Activated T-cell treated with anti-CD3 and anti-CD28 coated beads, Interleukin-2, amount 50 U/mL, for 4 hours (primary cell): ENCODE measurements around the gene MBD3L4. TPM values are rescaled to one million over a fixed set of nuclear protein-coding genes. Genes with fewer than 3 reads are reported as not detected.
"Not testable (repeated sequence)": the region's sequence is repeated elsewhere in the genome, so short reads cannot be mapped to it uniquely, and the experiment has no call there.

Source experiments
- ATAC-seq, 2 donors: fragments of 200-7000 bp; cut with Tn5 transposase; one replicate each; pipeline ENCODE4 v1.10.0; 2021
- DNase-seq: peaks from one replicate; pipeline ENCODE4 v3.0.0-alpha.2; 2020
- H3K27me3 Mint-ChIP-seq: one replicate; pipeline ENCODE4 v1.8.0; 2021; ENCODE audit warnings: low read depth, mixed read lengths
- H3K36me3 Mint-ChIP-seq: one replicate; pipeline ENCODE4 v1.8.0; 2022; ENCODE audit warnings: mixed read lengths; ENCODE audit not compliant: insufficient read depth
- H3K4me1 Mint-ChIP-seq: one replicate; pipeline ENCODE4 v1.8.0; 2021; ENCODE audit warnings: low read depth, mixed read lengths
- H3K4me3 Mint-ChIP-seq: one replicate; pipeline ENCODE4 v1.8.0; 2021; ENCODE audit warnings: mild to moderate bottlenecking, moderate library complexity, mixed read lengths
- H3K9me3 Mint-ChIP-seq: one replicate; pipeline ENCODE4 v1.8.0; 2021; ENCODE audit warnings: mixed read lengths
- total RNA-seq, 3 donors: library from RNA; stranded (reverse); gene quantifications; one replicate each; pipeline ENCODE4 v1.2.1, GENCODE V29; 2021

MBD3L4 gene
- total RNA-seq, 3 donors from 2014 or later: not detected

DNA sequence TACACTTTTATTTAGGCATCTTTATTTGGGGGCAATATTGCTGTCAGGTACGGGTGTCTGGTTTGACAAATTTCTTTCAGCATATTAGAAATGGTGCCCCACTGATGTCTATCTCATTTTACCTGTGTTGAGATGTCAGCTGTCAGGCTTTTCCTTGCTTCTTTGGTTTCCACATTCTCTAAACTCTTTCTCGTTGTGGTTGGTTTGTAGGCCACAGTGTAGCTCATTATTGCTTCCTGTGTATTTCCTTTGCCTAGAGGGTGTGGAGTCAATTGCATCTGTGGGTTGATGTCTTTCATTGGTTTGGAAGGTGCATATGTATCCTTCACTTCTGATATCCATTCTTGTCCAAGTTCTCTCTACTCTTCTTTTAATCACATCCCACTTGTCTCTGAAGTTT lies 20.0 kb upstream of the MBD3L4 start:
- not testable (repeated sequence) for H3K27me3 Mint-ChIP-seq, DNase-seq, H3K9me3 Mint-ChIP-seq, H3K4me1 Mint-ChIP-seq, ATAC-seq, H3K4me3 Mint-ChIP-seq, H3K36me3 Mint-ChIP-seq

DNA sequence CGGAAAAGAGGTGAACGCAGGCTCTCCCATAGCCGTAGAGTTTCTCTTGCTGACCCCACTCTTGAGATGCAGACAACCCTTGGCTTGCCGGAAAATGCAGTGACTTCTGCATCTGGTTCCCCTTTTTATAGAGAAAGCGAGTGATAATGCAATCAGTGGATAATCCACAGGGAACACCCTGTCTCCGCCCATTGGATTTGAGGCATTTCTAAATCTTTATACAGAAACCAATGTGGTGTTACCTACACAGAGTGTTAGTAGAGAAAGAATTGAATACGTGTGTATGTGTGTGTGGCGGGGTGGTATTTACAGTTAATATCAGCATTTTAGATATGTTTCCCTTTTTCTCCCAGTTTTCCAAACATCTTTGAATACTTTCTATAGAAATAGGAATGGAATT lies 18.6 kb upstream of the MBD3L4 start, which contains the start of gene MBD3L3:
TSS of gene MBD3L3 (minus strand) at position 101 of the 400 bp plus-strand sequence. CDS start at position 30, 71 bp downstream.
- H3K9me3 Mint-ChIP-seq, H3K27me3 Mint-ChIP-seq, H3K4me1 Mint-ChIP-seq, H3K36me3 Mint-ChIP-seq, H3K4me3 Mint-ChIP-seq, DNase-seq, ATAC-seq: not testable (repeated sequence)

DNA sequence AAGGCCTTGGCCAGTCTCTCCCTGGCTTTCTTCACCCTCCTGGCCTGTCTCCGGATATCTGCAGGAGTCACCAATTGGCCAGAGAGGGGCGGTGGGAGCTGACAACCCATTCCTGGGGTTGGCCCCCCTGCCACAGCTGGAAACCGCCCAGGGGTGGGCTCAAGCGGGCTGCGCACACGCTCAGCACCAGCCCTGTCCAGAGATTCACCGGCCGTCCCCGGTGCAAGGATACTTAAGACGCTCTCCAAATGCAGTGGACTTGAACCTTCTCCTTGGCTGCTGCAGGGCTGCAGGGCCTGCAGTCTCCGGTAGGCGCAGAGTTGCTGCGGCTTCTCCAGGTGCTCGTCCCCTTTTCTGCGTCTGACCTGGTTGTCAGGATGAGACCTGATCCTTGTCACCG lies 16.4 kb upstream of the MBD3L4 start:
- H3K4me1 Mint-ChIP-seq, ATAC-seq, H3K9me3 Mint-ChIP-seq, H3K36me3 Mint-ChIP-seq, H3K27me3 Mint-ChIP-seq, H3K4me3 Mint-ChIP-seq, DNase-seq: not testable (repeated sequence)

DNA sequence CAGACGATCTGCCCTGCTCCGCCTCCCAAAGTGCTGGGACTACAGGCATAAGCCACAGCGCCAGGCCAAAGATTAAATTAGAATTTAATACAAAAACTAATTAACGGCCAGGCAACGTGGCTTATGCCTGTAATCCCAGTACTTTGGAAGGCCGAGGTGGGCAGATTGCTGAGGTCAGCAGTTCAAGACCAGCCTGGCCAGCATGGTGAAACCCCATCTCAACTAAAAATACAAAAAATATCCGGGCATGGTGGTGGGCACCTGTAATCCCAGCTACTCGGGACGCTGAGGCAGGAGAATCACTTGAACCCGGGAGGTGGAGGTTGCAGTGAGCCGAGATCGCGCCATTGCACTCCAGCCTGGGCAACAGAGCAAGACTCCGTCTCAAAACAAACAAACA lies 15.7 kb upstream of the MBD3L4 start:
- H3K9me3 Mint-ChIP-seq, ATAC-seq, H3K4me1 Mint-ChIP-seq, H3K27me3 Mint-ChIP-seq, H3K4me3 Mint-ChIP-seq, DNase-seq, H3K36me3 Mint-ChIP-seq: not testable (repeated sequence)

DNA sequence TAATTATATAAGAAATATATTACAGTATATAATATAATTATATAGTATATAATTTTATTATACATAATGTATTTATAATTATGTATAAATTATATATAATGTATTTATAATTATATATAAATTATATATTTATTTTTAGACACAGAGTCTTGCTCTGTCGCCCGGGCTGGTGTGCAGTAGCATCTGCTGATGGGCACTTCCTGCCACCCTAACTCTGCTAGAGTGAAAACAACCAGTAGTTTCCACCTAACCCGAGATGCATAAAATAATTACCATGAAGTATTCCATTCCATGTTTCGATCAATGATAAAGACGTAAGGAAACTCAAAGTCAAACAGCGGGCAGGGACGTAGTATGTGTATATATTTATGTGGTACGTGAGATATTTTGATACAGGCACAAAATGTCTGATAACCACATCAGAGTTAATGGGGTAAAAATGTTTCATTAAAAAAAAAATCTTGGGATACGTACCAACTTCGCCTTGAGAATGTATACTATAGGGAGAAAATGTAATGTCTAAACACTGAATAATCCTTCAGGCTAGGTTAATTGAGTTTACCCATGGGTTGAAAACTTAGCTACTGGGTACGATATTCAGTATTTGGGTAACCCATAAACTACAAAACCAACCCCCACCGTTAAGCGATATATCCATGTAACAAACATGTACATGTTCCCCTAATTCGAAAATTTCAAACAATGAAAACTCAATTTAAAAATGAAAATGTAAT lies 14.8 kb upstream of the MBD3L4 start:
- H3K9me3 Mint-ChIP-seq, H3K36me3 Mint-ChIP-seq, H3K4me1 Mint-ChIP-seq, ATAC-seq, DNase-seq, H3K27me3 Mint-ChIP-seq, H3K4me3 Mint-ChIP-seq: not testable (repeated sequence)

DNA sequence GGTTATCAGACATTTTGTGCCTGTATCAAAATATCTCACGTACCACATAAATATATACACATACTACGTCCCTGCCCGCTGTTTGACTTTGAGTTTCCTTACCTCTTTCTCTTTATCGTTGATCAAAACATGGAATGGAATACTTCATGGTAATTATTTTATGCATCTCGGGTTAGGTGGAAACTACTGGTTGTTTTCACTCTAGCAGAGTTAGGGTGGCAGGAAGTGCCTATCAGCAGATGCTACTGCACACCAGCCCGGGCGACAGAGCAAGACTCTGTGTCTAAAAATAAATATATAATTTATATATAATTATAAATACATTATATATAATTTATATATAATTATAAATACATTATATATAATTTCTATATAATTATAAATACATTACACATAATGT lies 12.9 kb upstream of the MBD3L4 start:
- H3K4me3 Mint-ChIP-seq, DNase-seq: not testable (repeated sequence)

DNA sequence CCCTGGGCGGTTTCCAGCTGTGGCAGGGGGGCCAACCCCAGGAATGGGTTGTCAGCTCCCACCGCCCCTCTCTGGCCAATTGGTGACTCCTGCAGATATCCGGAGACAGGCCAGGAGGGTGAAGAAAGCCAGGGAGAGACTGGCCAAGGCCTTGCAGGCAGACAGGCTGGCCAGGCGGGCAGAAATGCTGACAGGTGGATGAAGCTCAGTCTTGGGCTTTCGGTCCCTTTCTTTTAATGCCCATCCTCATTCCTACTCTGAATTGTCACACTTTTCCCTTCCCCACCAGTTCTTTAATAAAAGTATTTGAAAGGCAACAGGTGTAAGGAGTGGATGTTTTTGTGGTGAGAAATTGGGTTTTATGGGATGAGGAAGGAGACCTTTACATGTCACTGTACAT lies 11.4 kb upstream of the MBD3L4 start:
- not testable (repeated sequence) for ATAC-seq, H3K27me3 Mint-ChIP-seq, H3K4me3 Mint-ChIP-seq, DNase-seq, H3K36me3 Mint-ChIP-seq, H3K9me3 Mint-ChIP-seq, H3K4me1 Mint-ChIP-seq

More for the DNA sequence above, 12.9 kb upstream of the MBD3L4 start:
- not testable (repeated sequence) for H3K27me3 Mint-ChIP-seq, H3K9me3 Mint-ChIP-seq, H3K4me1 Mint-ChIP-seq, ATAC-seq, H3K36me3 Mint-ChIP-seq

DNA sequence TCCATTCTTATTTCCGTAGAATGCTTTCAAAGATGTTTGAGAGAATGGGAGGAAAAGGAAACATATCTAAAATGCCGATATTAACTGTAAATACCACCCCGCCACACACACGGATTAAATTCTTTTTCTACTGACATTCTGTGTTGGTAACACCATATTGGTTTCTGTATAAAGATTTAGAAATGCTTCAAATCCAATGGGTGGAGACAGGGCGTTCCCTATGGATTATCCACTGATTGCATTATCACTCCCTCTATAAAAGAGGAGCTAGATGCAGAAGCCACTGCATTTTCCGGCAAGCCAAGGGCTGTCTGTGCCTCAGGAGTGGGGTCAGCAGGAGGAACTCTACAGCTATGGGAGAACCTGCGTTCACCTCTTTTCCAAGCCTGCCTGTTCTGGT lies 9.0 kb upstream of the MBD3L4 start, which contains the start of gene MBD3L2:
TSS of gene MBD3L2 (plus strand) at position 301 of the 400 bp plus-strand sequence. CDS start at position 354, 53 bp downstream.
- H3K4me1 Mint-ChIP-seq, H3K4me3 Mint-ChIP-seq, DNase-seq, H3K36me3 Mint-ChIP-seq, H3K27me3 Mint-ChIP-seq, ATAC-seq, H3K9me3 Mint-ChIP-seq: not testable (repeated sequence)

DNA sequence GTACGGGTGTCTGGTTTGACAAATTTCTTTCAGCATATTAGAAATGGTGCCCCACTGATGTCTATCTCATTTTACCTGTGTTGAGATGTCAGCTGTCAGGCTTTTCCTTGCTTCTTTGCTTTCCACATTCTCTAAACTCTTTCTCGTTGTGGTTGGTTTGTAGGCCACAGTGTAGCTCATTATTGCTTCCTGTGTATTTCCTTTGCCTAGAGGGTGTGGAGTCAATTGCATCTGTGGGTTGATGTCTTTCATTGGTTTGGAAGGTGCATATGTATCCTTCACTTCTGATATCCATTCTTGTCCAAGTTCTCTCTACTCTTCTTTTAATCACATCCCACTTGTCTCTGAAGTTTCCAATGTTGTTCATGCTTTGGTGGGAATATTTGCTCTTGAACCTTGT lies 1.6 kb upstream of the MBD3L4 start:
- not testable (repeated sequence) for DNase-seq, H3K4me3 Mint-ChIP-seq, H3K36me3 Mint-ChIP-seq, H3K27me3 Mint-ChIP-seq, ATAC-seq, H3K9me3 Mint-ChIP-seq, H3K4me1 Mint-ChIP-seq

DNA sequence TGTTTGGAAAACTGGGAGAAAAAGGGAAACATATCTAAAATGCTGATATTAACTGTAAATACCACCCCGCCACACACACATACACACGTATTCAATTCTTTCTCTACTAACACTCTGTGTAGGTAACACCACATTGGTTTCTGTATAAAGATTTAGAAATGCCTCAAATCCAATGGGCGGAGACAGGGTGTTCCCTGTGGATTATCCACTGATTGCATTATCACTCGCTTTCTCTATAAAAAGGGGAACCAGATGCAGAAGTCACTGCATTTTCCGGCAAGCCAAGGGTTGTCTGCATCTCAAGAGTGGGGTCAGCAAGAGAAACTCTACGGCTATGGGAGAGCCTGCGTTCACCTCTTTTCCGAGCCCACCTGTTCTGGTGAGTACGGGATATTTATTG lies 9.7 kb downstream of the MBD3L4 start, which contains the start of gene MBD3L5:
TSS of gene MBD3L5 (plus strand) at position 301 of the 400 bp plus-strand sequence. CDS start at position 335, 34 bp downstream.
- DNase-seq, H3K36me3 Mint-ChIP-seq, H3K27me3 Mint-ChIP-seq, H3K9me3 Mint-ChIP-seq, H3K4me3 Mint-ChIP-seq, ATAC-seq, H3K4me1 Mint-ChIP-seq: not testable (repeated sequence)

DNA sequence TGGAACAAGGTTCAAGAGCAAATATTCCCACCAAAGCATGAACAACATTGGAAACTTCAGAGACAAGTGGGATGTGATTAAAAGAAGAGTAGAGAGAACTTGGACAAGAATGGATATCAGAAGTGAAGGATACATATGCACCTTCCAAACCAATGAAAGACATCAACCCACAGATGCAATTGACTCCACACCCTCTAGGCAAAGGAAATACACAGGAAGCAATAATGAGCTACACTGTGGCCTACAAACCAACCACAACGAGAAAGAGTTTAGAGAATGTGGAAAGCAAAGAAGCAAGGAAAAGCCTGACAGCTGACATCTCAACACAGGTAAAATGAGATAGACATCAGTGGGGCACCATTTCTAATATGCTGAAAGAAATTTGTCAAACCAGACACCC lies 11.2 kb downstream of the MBD3L4 start:
- not testable (repeated sequence) for H3K4me3 Mint-ChIP-seq, H3K36me3 Mint-ChIP-seq, H3K9me3 Mint-ChIP-seq, H3K27me3 Mint-ChIP-seq, DNase-seq, ATAC-seq, H3K4me1 Mint-ChIP-seq

DNA sequence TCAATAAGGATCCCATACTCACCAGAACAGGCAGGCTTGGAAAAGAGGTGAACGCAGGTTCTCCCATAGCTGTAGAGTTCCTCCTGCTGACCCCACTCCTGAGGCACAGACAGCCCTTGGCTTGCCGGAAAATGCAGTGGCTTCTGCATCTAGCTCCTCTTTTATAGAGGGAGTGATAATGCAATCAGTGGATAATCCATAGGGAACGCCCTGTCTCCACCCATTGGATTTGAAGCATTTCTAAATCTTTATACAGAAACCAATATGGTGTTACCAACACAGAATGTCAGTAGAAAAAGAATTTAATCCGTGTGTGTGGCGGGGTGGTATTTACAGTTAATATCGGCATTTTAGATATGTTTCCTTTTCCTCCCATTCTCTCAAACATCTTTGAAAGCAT lies 18.6 kb downstream of the MBD3L4 start, which contains the start of gene MBD3L2B:
TSS of gene MBD3L2B (minus strand) at position 101 of the 400 bp plus-strand sequence. CDS start at position 67, 34 bp downstream.
- not testable (repeated sequence) for H3K36me3 Mint-ChIP-seq, H3K9me3 Mint-ChIP-seq, H3K27me3 Mint-ChIP-seq, H3K4me3 Mint-ChIP-seq, H3K4me1 Mint-ChIP-seq, DNase-seq, ATAC-seq

DNA sequence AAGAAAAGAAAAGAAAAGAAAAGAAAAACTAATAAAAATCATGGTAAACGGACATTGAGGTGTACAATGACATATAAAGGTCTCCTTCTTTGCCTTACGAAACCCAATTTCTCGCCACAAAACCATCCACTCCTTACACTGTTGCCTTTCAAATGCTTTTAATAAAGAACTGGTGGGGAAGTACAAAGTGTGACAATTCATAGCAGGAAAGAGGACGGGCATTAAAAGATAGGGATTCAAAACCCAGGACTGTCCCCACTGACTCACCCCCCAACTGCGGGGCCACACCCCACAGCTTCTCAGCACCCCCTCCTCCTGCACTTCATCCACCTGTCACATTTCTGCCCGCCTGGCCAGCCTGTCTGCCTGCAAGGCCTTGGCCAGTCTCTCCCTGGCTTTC lies 21.2 kb downstream of the MBD3L4 start:
- DNase-seq (no peak), ATAC-seq (no peak)
- peaks cover 4% of the 10 kb centered on the region for H3K4me1 Mint-ChIP-seq
- H3K36me3 Mint-ChIP-seq: no peaks in the 10 kb centered on the region
- H3K27me3 Mint-ChIP-seq: no peaks in the 10 kb centered on the region
- no peak overlapping the region for H3K4me3 Mint-ChIP-seq
- H3K9me3 Mint-ChIP-seq: no peaks in the 10 kb centered on the region

DNA sequence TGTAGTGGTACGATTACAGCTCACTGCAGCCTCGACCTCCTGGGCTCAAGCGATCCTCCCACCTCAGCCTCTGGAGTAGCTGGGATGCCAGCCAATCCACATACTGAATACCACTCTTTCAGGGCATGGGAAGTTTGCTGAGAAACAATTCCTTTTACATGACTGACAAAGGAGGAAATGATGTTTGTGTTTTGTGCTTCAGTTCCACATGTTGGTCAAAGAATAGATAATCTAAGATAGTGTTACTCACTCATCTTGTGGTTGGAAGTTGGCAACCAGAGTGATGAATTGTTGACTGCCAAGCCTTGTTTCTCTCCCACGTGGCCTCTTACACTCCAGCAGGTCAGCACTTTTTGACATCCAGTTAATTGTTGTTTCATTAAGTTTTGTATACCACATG lies 26.3 kb downstream of the MBD3L4 start:
- H3K9me3 Mint-ChIP-seq: peaks cover 5% of the 10 kb centered on the region
- H3K4me3 Mint-ChIP-seq: no peak overlapping the region
- no peaks in the 10 kb centered on the region for H3K27me3 Mint-ChIP-seq
- H3K36me3 Mint-ChIP-seq: no peaks in the 10 kb centered on the region
- H3K4me1 Mint-ChIP-seq: peaks cover 36% of the 10 kb centered on the region
- ATAC-seq (peak; percentile 39 to 49), DNase-seq (no peak)
